Omental fat pad (tissue), 4 donors: ENCODE data around the gene USP15. TPM values are rescaled to one million over a fixed set of nuclear protein-coding genes. Genes with fewer than 3 reads are reported as not detected.

Experiments used
- ATAC-seq: fragments of 150-250 bp; one replicate; pipeline ENCODE4 v1.9.1; 2016; ENCODE audit warnings: mild to moderate bottlenecking, moderate library complexity; ENCODE audit not compliant: low FRiP score
- DNase-seq: peaks from one replicate; pipeline ENCODE4 v3.0.0-alpha.2; 2019; ENCODE audit warnings: low spot score
- CTCF ChIP-seq, 3 donors: fragments of 450-650 bp; IDR thresholded peaks; one replicate each; pipeline ENCODE4 v1.5.1; 2016 to 2017; ENCODE audit warnings: antibody characterized with exemption in 3 of 3, mild to moderate bottlenecking in 3 of 3, moderate library complexity in 2 of 3
- total RNA-seq, 4 donors: library from RNA; depleted of rRNA; stranded (reverse); fragments of >200 nt; gene quantifications; one replicate each; pipeline ENCODE4 v1.1.0, GENCODE V29; 2016

The USP15 gene
- total RNA-seq, 4 donors from 2014 or later = 80.4 to 159 (median 111) TPM

- no peak for TF ChIP-seq CTCF (IDR thresholded peaks at IDR 0.05)
- ATAC-seq = no peak
- no peak for DNase-seq
Measured at GRCh38 chr12:62261876-62262517, 1.8 kb downstream of the USP15 start.

- TF ChIP-seq CTCF (IDR thresholded peaks at IDR 0.05) = no peak
- no peak for DNase-seq
- ATAC-seq = no peak
Measured at GRCh38 chr12:62263232-62263631, 3.0 kb downstream of the USP15 start.

GRCh38 chr12:62263966-62264365, 3.8 kb downstream of the USP15 start:
- ATAC-seq = no peak
- no peak for DNase-seq
- TF ChIP-seq CTCF (IDR thresholded peaks at IDR 0.05) = no peak

GRCh38 chr12:62264706-62265105, 4.5 kb downstream of the USP15 start:
- ATAC-seq = no peak
- TF ChIP-seq CTCF (IDR thresholded peaks at IDR 0.05) = no peak

GRCh38 chr12:62265511-62265910, 5.3 kb downstream of the USP15 start:
- ATAC-seq (no peak), DNase-seq (no peak)
- TF ChIP-seq CTCF (IDR thresholded peaks at IDR 0.05) = no peak

More at GRCh38 chr12:62264706-62265105, 4.5 kb downstream of the USP15 start:
- DNase-seq = no peak

- TF ChIP-seq CTCF (IDR thresholded peaks at IDR 0.05) = no peak
- no peak for ATAC-seq
- DNase-seq = no peak
Measured at GRCh38 chr12:62267026-62267425, 6.8 kb downstream of the USP15 start.

- TF ChIP-seq CTCF (IDR thresholded peaks at IDR 0.05) = no peak
- DNase-seq (no peak), ATAC-seq (no peak)
Measured at GRCh38 chr12:62267480-62267879, 7.3 kb downstream of the USP15 start.
